GM06990 (cell line): ENCODE results near the gene CCDC182.

Source experiments
- DNase-seq: peaks from one replicate; pipeline ENCODE4 v3.0.0-alpha.2; 2011; ENCODE audit not compliant: insufficient read length; ENCODE audit errors: extremely low read depth
- H3K27me3 ChIP-seq: replicated peaks from 2 replicates; pipeline ENCODE4 v1.6.0; 2011; ENCODE audit warnings: low read length; ENCODE audit not compliant: control insufficient read depth, insufficient read depth
- H3K36me3 ChIP-seq: 2 replicates; pipeline ENCODE4 v1.5.1; 2011; ENCODE audit warnings: low read length; ENCODE audit not compliant: control insufficient read depth, insufficient read depth
- H3K4me3 ChIP-seq: replicated peaks from 2 replicates; pipeline ENCODE4 v1.5.1; 2011; ENCODE audit warnings: low read depth, mild to moderate bottlenecking, control low read depth, low read length
- CTCF ChIP-seq: IDR thresholded peaks from 2 replicates; pipeline ENCODE4 v1.5.1; 2011; ENCODE audit warnings: low read length, control low read depth, mild to moderate bottlenecking, inconsistent platforms; ENCODE audit not compliant: insufficient read depth, poor library complexity, severe bottlenecking

CCDC182 gene

GRCh38 chr17:57745242-57745641, at the start of gene CCDC182:
CCDC182 (minus strand) TSS chr17:57745299; CDS start chr17:57745272, 27 bp downstream.
- Histone ChIP-seq H3K36me3 (no peaks in the 10 kb centered on the region), H3K4me3 (no peak within 1 kb of the TSS), H3K27me3 (no peaks in the 10 kb centered on the region)
- no peak for DNase-seq
- no peak for TF ChIP-seq CTCF

DNA sequence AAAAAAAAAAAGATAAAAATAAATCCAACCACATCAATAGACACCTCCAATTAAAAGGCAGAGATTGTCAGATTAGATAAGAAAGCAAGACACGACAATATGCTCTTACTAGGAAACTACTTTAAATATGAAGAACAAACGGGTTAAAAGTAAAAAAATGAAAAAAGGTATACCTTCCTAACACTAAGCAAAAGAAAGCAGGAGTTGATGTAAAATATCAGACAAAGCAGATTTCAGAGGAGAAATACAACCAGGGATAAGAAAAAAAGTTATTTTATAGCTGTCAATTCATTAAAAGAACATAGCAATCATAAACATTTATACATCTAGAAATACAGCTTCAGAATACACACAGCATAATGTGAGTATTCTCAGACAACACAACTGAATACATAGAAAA, 49.7 kb upstream of the CCDC182 start:
- TF ChIP-seq CTCF, result no peak

DNA sequence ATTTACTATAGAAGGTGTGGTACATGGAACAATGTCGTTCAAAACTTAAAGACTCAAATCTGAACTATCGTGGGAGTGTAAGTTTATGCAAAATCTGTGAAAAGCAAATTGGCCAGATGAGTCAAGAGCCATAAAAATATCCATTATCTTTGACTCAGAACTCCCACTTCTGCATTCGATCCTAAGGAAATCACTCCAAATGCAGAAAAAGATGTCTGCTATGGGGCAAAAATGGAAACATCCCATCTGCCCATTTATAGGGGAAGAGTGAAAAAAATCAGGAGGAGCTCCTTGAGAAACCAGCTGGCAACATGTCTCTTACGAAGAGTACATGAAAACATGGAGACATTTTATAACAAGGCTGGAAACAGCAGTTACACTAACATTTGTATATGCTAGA, 43.6 kb upstream of the CCDC182 start:
- Histone ChIP-seq H3K4me3 (no peak overlapping the region), H3K36me3 (no peaks in the 10 kb centered on the region), H3K27me3 (no peaks in the 10 kb centered on the region; the same call in 1 of the 2 replicates)
- no peak for DNase-seq
- no peak for TF ChIP-seq CTCF

More for the DNA sequence above, 49.7 kb upstream of the CCDC182 start:
- Histone ChIP-seq H3K36me3 (no peaks in the 10 kb centered on the region), H3K27me3 (no peaks in the 10 kb centered on the region; the same call in 1 of the 2 replicates), H3K4me3 (no peak overlapping the region)
- DNase-seq, result no peak

DNA sequence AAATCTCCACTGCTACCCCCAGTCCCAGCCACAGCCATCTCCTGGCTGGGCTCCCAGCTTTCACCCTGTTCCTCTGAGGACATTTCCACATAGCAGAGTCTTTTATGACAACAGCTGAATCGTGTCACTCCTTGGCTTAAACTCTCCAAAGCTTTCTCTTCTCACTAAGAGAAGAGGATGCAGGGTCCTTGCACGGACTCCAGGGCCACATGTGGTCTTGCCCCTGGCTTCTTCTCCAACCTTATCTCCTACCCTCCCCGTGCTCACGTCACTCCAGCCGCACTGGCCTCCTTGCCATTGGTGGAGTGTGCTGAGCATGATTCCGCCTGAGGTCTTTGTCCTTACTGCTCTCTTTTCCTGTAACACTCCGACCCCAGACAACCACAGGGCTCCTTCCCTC, 39.9 kb upstream of the CCDC182 start:
- Histone ChIP-seq H3K4me3 (no peak overlapping the region), H3K36me3 (no peaks in the 10 kb centered on the region), H3K27me3 (no peaks in the 10 kb centered on the region; the same call in 1 of the 2 replicates)
- DNase-seq, result no peak
- TF ChIP-seq CTCF, result no peak

DNA sequence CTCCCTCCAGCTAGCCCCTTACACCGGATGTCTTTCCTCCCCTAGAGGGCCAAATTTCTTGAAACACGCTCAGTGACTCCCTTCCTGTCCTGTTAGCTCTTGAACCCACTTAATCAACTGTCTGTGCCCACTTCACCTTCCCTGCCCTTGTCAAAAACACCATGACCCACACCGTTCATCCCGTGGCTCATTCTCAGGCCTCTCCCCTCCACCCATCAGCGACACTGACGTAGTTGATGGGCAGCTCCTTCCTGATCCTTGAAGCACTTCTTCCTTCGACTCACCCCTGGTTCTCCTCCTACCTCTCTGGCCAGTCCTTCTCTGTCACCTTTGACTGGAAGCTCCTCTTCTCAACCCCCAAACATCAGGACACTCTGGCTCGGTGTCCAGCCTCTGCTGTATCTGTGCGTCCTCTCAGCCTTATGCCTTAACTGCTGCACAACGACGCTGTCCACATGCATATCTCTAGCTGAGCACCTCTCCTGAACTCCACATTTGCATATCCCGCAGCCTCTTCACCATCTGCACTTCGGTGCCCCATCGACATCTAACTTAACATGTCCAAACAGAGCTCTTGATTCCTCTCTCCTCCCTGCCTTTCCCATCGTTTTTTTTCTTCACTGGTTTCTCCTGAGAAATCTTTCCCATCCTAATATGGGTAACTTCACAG, 39.3 kb upstream of the CCDC182 start:
- no peak for DNase-seq
- Histone ChIP-seq H3K4me3 (no peak overlapping the region), H3K36me3 (no peaks in the 10 kb centered on the region), H3K27me3 (no peaks in the 10 kb centered on the region)
- no peak for TF ChIP-seq CTCF

DNA sequence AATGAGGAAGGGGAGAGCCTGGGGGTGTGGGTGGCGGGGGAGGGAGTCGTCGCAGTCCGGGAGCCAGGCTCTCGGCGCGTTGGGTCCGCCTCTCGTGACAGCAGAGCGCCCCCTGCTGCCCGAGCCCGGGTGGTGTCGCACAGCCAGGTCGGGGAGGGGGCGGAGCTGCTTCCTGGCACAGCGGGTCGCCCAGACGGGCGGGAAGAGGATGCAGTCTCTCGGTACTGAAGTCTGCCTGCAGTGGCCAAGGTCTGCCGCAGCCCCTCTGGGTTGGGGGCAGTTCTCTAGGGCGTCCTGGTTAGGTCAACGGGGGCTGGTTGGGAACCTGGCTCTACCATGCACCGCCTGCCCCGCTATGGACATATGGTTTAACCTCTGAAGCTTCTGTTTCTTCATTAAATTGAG, 38.2 kb upstream of the CCDC182 start:
- Histone ChIP-seq H3K4me3 (no peak overlapping the region), H3K36me3 (no peaks in the 10 kb centered on the region), H3K27me3 (no peaks in the 10 kb centered on the region)
- TF ChIP-seq CTCF, result peak; percentile 95
- DNase-seq, result peak; percentile 66
